ENCODE results near the gene ESYT2. TPM values are rescaled to one million over a fixed set of nuclear protein-coding genes. Genes with fewer than 3 reads are reported as not detected.

ESYT2 gene
- total RNA-seq, 3 donors from 2014 or later = 48.7 to 59.7 (median 57.1) TPM

DNA sequence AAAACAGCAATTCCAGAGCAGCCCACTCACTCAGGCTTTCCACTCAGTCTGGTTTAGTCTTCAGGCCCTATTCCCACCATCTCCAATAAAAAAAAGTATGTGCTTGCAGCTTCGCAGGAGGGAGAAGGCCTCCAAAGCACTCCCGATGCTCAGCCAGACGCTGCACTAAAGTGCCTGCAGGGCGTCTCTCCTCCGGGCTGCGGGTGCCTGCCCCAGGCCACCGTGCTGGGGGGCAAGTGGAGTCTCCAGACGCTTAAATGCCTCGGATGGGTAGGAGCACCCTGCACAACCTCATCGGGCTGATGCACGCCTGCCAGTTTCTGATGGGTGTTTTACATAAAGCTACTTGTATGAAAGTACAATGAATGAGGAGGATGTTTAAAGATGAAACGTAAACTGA lies 93.4 kb downstream of the ESYT2 start:
- peaks cover 41% of the 10 kb centered on the region for H3K36me3 Mint-ChIP-seq (ENCODE audit: insufficient read depth)
- DNase-seq (no peak), ATAC-seq (no peak)
- H3K9me3 Mint-ChIP-seq = no peaks in the 10 kb centered on the region
- no peaks in the 10 kb centered on the region for H3K27me3 Mint-ChIP-seq (ENCODE audit: low read depth)
- peaks cover 4% of the 10 kb centered on the region for H3K4me1 Mint-ChIP-seq (ENCODE audit: low read depth)
- no peak overlapping the region for H3K4me3 Mint-ChIP-seq

- ATAC-seq = no peak
- Mint-ChIP-seq H3K4me3 (no peak overlapping the region), H3K9me3 (no peaks in the 10 kb centered on the region), H3K27me3 (ENCODE audit: low read depth) (no peaks in the 10 kb centered on the region), H3K36me3 (ENCODE audit: insufficient read depth) (peaks cover 41% of the 10 kb centered on the region), H3K4me1 (ENCODE audit: low read depth) (no peaks in the 10 kb centered on the region)
- DNase-seq = no peak
Measured at GRCh38 chr7:158734861-158735260, 94.4 kb downstream of the ESYT2 start.

DNA sequence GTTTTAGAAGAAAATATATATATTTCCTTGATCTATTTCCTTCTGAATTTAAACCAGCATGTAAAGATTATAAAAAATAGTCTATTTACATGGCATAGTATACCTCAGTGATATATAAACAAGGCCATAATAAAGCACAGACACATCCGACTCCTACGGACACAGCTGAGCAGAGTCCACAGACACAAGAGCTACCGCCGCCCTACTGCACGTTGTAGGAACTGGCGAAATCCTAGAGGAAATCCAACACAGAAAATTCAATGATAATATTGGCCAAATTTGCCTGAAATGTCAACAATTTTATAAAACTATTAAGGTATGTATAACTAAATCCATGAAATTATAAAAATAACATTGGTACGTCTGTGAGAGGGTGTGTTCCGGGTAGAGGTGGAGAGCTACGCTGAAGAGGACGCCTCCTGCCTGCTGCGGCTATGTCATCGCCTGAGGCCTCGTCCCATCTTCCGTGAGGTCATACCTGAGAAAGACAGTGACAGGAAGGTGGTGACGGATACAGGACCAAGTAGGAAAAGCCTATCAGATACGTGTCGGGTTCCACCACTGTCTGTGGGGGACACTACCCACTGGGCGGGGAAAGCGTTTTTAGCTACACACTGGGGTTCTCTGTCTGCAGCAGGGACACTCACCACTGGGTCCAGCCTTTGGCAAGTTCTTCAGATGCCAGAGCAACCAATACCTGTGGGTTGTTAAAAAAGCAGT lies 95.4 kb downstream of the ESYT2 start:
- H3K4me1 Mint-ChIP-seq (ENCODE audit: low read depth) = no peaks in the 10 kb centered on the region
- H3K4me3 Mint-ChIP-seq = no peak overlapping the region
- peaks cover 42% of the 10 kb centered on the region for H3K36me3 Mint-ChIP-seq (ENCODE audit: insufficient read depth)
- H3K27me3 Mint-ChIP-seq (ENCODE audit: low read depth) = no peaks in the 10 kb centered on the region
- no peaks in the 10 kb centered on the region for H3K9me3 Mint-ChIP-seq
- ATAC-seq (no peak), DNase-seq (no peak)

- no peaks in the 10 kb centered on the region for H3K9me3 Mint-ChIP-seq
- H3K4me3 Mint-ChIP-seq = no peak overlapping the region
- ATAC-seq (no peak), DNase-seq (no peak)
- no peaks in the 10 kb centered on the region for H3K4me1 Mint-ChIP-seq (ENCODE audit: low read depth)
- H3K27me3 Mint-ChIP-seq (ENCODE audit: low read depth) = no peaks in the 10 kb centered on the region
- H3K36me3 Mint-ChIP-seq (ENCODE audit: insufficient read depth) = peaks cover 40% of the 10 kb centered on the region
Measured at GRCh38 chr7:158733220-158733519, 96.1 kb downstream of the ESYT2 start.

DNA sequence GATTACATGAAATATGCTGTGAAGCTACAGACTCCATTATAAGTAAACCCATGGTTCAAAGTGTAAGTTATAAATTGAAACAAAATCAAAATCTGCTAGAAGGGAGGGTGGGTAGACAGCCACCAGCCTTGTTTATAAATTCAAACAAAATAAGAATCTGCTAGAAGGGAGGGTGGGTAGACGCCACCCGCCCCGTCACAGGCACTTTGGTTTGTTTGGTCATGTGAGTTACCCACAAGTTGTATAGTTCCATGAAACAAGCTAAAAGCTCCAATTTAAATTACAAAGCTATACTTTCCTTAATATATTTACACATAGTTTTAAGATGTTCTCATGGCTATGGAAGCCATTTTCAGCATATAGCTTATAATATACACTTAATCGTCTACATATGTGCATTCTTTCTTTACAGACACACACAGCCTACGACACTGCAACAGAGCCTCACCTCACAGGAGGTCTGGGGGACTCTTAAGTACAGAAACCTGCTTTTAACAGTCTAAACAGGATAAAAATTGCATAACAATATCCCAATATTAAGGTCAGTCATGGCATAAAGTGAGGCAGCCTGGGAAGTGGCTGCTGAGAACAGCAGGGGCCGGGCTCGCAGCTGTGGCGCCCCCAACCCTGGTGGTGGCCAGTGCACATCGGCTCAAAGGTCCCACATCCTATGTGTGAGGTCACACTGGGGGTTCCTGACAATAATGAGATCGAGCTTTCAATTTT lies 96.7 kb downstream of the ESYT2 start:
- no peak for DNase-seq
- Mint-ChIP-seq H3K36me3 (ENCODE audit: insufficient read depth) (peaks cover 40% of the 10 kb centered on the region), H3K4me1 (ENCODE audit: low read depth) (no peaks in the 10 kb centered on the region), H3K9me3 (no peaks in the 10 kb centered on the region), H3K27me3 (ENCODE audit: low read depth) (no peaks in the 10 kb centered on the region), H3K4me3 (no peak overlapping the region)
- no peak for ATAC-seq

DNA sequence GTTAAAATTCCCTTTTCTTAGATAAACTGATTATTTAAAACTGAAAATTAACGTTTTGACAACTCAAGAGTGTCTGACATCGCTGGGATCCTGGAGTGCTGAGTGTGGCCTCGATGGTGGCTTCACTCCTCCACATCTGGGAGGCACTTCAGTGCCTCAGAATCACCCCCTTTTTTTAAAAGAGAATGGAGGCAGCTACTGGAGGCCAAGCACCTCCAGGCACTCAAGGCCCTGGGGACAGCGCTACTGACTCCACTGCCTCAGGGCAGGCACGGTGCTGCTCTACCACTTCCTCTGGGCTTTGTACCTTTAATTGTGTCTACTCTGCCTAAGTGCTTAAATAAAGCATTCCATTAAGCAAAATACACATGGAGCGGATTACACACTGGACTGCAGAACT lies 97.5 kb downstream of the ESYT2 start:
- H3K9me3 Mint-ChIP-seq = no peaks in the 10 kb centered on the region
- H3K27me3 Mint-ChIP-seq (ENCODE audit: low read depth) = no peaks in the 10 kb centered on the region
- no peak overlapping the region for H3K4me3 Mint-ChIP-seq
- H3K36me3 Mint-ChIP-seq (ENCODE audit: insufficient read depth) = peaks cover 32% of the 10 kb centered on the region
- no peaks in the 10 kb centered on the region for H3K4me1 Mint-ChIP-seq (ENCODE audit: low read depth)
- DNase-seq (no peak), ATAC-seq (no peak)

GRCh38 chr7:158730383-158731346 lies 98.6 kb downstream of the ESYT2 start:
- H3K4me1 Mint-ChIP-seq (ENCODE audit: low read depth) = no peaks in the 10 kb centered on the region
- H3K4me3 Mint-ChIP-seq = no peak overlapping the region
- peaks cover 30% of the 10 kb centered on the region for H3K36me3 Mint-ChIP-seq (ENCODE audit: insufficient read depth)
- DNase-seq (no peak), ATAC-seq (no peak)
- H3K27me3 Mint-ChIP-seq (ENCODE audit: low read depth) = no peaks in the 10 kb centered on the region
- H3K9me3 Mint-ChIP-seq = peaks cover 2% of the 10 kb centered on the region

GRCh38 chr7:158729646-158730382 lies 99.5 kb downstream of the ESYT2 start:
- H3K9me3 Mint-ChIP-seq = peaks cover 4% of the 10 kb centered on the region
- H3K36me3 Mint-ChIP-seq (ENCODE audit: insufficient read depth) = peaks cover 23% of the 10 kb centered on the region
- no peak for ATAC-seq
- no peaks in the 10 kb centered on the region for H3K4me1 Mint-ChIP-seq (ENCODE audit: low read depth)
- H3K27me3 Mint-ChIP-seq (ENCODE audit: low read depth) = no peaks in the 10 kb centered on the region
- DNase-seq = no peak
- no peak overlapping the region for H3K4me3 Mint-ChIP-seq

GRCh38 chr7:158728911-158729645 lies 100.2 kb downstream of the ESYT2 start:
- H3K27me3 Mint-ChIP-seq (ENCODE audit: low read depth) = no peaks in the 10 kb centered on the region
- H3K36me3 Mint-ChIP-seq (ENCODE audit: insufficient read depth) = peaks cover 18% of the 10 kb centered on the region
- no peak for ATAC-seq
- H3K4me1 Mint-ChIP-seq (ENCODE audit: low read depth) = no peaks in the 10 kb centered on the region
- no peak overlapping the region for H3K4me3 Mint-ChIP-seq
- DNase-seq = no peak
- H3K9me3 Mint-ChIP-seq = peaks cover 9% of the 10 kb centered on the region

- Mint-ChIP-seq H3K27me3 (ENCODE audit: low read depth) (no peaks in the 10 kb centered on the region), H3K9me3 (peaks cover 9% of the 10 kb centered on the region), H3K4me3 (no peak overlapping the region), H3K4me1 (ENCODE audit: low read depth) (no peaks in the 10 kb centered on the region), H3K36me3 (ENCODE audit: insufficient read depth) (peaks cover 15% of the 10 kb centered on the region)
- DNase-seq (no peak), ATAC-seq (no peak)
Measured at GRCh38 chr7:158727690-158728089, 101.6 kb downstream of the ESYT2 start.

DNA sequence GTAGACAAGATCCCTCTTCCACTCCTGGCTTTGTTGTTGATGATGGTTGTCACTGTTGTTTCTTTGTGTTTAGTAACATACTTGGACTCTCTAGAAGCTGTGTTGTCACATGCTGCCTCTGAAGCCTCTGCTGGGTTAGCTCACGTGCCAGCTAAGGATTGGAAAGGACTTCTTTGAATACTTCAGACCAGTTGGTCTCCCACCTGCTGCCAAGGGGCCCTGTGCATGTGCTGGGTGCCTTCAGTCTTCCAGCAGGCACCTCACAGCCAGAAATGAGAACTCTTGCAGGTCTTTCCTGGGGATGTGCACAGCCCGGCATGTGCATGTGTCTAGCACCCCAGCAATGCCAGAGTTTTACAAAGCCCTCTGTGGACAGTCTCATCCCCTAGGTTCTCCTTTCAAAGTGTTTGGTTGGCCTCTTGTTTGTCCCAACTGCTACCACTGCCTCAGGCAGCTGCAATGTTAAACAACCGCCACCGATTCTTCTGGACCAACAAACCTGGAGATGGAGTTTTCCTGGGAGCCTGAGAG lies 103.0 kb downstream of the ESYT2 start:
- no peaks in the 10 kb centered on the region for H3K4me1 Mint-ChIP-seq (ENCODE audit: low read depth)
- no peak overlapping the region for H3K4me3 Mint-ChIP-seq
- peaks cover 9% of the 10 kb centered on the region for H3K9me3 Mint-ChIP-seq
- no peaks in the 10 kb centered on the region for H3K27me3 Mint-ChIP-seq (ENCODE audit: low read depth)
- no peak for ATAC-seq
- DNase-seq = no peak
- H3K36me3 Mint-ChIP-seq (ENCODE audit: insufficient read depth) = peaks cover 14% of the 10 kb centered on the region

DNA sequence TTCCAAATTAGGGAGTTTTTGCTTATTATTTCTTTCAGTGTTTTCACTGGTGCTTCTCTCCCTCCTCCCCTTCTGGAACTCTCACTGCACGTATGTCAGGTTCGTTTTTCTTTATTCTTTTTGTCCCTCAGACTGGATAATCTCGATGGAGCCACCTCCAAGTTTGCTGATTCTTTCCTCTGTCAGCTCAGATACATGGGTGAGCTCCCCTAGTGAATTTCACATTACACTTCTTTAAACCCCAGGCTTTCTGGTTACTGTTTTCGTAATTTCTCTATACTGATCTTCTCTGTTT lies 103.9 kb downstream of the ESYT2 start:
- no peak for ATAC-seq
- Mint-ChIP-seq H3K4me1 (ENCODE audit: low read depth) (no peaks in the 10 kb centered on the region), H3K36me3 (ENCODE audit: insufficient read depth) (peaks cover 9% of the 10 kb centered on the region), H3K27me3 (ENCODE audit: low read depth) (no peaks in the 10 kb centered on the region), H3K4me3 (no peak overlapping the region), H3K9me3 (peaks cover 9% of the 10 kb centered on the region)
- DNase-seq = no peak

- no peaks in the 10 kb centered on the region for H3K4me1 Mint-ChIP-seq (ENCODE audit: low read depth)
- ATAC-seq = no peak
- H3K36me3 Mint-ChIP-seq (ENCODE audit: insufficient read depth) = peaks cover 4% of the 10 kb centered on the region
- H3K27me3 Mint-ChIP-seq (ENCODE audit: low read depth) = no peaks in the 10 kb centered on the region
- H3K9me3 Mint-ChIP-seq = peaks cover 9% of the 10 kb centered on the region
- no peak for DNase-seq
- H3K4me3 Mint-ChIP-seq = no peak overlapping the region
Measured at GRCh38 chr7:158724658-158725505, 104.4 kb downstream of the ESYT2 start.
